Fibroblast of peridontal ligament (primary cell): ENCODE measurements around the gene SPIRE1.

Source experiments
- DNase-seq: peaks from one replicate; pipeline ENCODE4 v3.0.0-alpha.2; 2010; ENCODE audit errors: extremely low read depth

SPIRE1 gene

GRCh38 chr18:12449051-12449785 is 208.7 kb downstream of the SPIRE1 start:
- DNase-seq = no peak

DNA sequence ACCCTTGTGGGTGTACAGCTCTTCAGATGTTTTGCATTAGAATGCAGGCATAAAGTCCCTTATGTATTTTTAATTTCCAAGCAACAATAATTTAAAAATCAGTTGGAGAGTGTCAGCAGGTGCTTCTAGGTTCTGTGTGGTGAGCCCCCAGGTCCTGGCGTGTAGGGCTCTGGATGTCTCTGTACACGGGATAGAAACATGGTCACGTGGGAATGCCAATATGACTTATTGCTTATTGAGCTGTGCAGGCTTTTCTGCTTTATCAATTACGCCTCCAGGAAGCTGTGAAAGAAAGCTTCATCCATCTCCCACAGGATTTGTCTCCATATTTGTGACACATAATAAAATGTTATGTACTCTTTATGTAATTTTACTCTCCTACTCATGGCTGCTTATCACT is 212.4 kb downstream of the SPIRE1 start:
- DNase-seq = no peak

DNA sequence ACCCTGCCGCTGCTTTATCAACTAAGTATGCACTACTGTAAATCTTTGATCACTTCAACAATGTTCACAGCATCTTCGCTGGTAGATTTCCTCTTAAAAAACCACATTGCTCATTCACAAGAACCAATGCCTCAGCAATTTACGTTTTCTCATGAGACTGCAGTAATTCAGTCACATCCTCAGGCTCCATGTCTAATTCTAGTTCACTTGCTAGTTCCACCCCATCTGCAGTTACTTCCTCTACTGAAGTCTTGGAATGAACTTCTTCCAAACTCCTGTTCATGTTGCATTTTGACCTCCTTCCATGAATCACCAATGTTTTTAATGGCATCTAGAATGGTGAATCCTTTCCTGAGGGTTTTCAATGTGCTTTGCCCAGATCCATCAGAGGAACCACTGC is 214.4 kb downstream of the SPIRE1 start:
- DNase-seq = peak; percentile 3

DNA sequence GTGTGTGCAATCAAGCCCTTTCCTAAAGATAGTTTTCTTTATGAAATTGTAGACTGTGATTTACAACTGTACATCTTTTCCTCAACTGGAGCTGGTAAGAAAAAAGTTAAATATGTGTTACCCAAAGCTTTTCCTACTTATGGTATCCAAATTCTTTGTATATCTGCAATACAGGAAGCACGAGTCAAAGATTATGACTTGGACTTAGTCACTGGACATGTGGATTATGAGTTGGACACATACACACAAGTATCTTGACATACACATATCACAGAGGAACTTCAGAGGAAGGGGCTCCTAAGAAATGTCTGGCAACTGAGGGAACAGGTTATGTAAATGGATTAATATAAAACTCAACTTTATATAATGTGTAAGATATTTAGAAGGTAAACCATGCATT is 215.0 kb downstream of the SPIRE1 start:
- peak; percentile 28 for DNase-seq

DNA sequence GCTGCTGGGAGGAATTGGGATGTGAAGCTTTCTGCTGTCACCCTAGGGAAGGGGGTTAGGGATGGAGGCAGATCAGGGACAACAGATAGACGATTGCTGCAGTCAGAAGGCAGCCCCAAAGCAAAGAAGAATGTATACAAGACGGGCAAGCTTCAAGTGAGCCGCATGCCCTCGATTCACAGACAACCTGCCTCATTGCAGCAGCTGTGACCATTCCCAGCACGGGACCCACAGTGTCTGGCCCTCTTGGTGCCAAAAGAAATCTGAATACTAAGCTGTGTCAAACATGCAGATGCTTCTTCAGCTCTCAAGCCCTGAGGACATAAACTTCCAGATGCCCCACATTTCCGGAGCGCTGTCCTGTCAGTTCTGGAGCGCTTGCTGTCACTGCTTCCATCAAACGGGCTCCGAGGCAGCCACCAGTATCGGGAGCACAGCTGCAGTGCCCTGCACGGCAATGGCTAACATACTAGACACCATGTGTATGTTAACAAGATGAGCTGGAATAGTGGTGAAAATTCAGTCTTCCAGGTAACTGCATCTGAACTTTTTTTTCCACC is 216.4 kb downstream of the SPIRE1 start:
- no peak for DNase-seq

- no peak for DNase-seq
Measured at GRCh38 chr18:12438257-12438656, 219.7 kb downstream of the SPIRE1 start.

- DNase-seq = no peak
Measured at GRCh38 chr18:12435867-12436266, 222.0 kb downstream of the SPIRE1 start.

- DNase-seq = no peak
Measured at GRCh38 chr18:12434541-12434929, 223.4 kb downstream of the SPIRE1 start.

- no peak for DNase-seq
Measured at GRCh38 chr18:12433829-12434540, 223.9 kb downstream of the SPIRE1 start.

- no peak for DNase-seq
Measured at GRCh38 chr18:12432881-12433280, 225.0 kb downstream of the SPIRE1 start.

GRCh38 chr18:12432196-12432595 is 225.7 kb downstream of the SPIRE1 start:
- DNase-seq = no peak

DNA sequence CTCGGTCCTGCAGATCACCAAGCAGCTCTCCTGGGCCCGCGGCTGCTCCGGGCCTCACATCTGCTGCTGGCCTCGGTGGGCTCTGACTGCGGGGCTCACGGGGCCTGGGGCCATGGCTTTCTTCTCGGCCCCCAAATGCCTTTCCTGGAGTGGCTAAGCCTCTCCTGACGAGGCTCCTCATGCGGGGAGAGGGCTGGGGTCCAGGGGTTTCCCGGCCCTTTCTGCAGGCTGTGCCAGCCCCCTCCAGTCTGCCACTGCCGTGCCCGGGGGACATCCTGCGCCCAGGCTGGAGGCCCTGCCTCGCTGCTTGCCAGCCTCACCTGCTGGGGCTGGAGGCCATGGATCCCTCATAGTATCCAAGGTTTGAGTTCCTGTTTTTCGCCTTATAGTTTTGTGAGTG is 226.3 kb downstream of the SPIRE1 start:
- DNase-seq = no peak

DNA sequence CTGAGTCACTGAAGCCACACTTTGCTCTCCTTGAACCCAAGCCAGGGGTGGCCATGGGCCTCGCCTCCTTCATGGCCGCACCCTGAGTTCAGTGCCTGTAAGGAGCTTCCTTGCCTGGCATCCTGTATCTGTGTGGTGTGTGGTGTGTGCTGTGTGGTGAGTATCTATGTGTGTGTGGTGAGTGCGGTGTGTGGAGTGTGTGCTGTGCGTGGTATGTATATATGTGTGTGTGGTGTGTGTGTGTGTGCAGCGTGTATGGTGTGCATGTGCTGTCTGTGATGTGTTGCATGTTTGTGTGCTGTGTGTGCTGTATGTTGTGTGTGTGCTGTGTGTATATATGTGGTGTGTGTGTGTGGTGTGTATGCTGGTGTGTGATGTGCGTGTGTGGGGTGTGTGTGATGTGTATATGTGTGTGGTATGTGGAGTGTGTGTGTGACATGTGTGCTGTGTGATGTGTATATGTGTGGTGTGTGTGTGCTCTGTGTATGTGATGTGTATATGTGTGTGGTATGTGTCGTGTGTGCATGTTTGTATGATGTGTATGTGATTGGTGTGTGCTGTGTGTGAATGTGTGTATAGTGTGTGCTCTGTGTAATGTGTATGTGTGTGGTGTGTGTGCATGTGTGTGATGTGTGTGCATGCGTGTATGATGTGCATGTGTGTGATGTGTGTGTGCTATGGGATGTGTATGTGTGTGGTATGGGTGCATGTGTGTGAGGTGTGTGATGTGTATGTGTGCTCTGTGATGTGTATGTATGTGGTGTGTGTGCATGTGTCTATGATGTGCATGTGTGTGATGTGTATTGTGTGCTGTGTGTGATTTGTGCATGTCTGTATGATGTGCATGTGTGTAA is 227.5 kb downstream of the SPIRE1 start:
- DNase-seq = no peak

- DNase-seq = no peak
Measured at GRCh38 chr18:12429556-12429955, 228.4 kb downstream of the SPIRE1 start.

GRCh38 chr18:12428923-12429322 is 229.0 kb downstream of the SPIRE1 start:
- DNase-seq = no peak

DNA sequence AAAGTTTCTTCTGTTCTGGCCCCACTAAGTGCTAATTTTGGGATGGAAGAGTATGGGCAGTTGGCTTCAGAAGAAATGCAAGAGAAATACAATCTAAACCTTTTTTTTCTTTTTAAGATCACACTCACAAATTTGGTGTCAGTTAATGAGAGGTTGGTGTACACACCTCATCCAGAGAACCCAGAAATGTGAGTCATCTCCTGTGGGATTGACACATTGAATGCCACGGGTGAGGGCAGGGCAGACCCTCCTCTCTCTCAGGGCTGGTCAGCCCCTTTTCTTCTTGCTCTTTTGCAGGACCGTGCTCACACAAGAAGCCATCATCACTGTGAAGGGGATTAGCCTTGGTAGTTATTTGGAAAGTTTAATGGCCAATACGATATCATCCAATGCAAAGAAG is 231.0 kb downstream of the SPIRE1 start:
- DNase-seq = no peak

GRCh38 chr18:12424252-12424651 is 233.7 kb downstream of the SPIRE1 start:
- no peak for DNase-seq

GRCh38 chr18:12423820-12424219 is 234.1 kb downstream of the SPIRE1 start:
- DNase-seq = no peak

GRCh38 chr18:12423393-12423792 is 234.5 kb downstream of the SPIRE1 start:
- no peak for DNase-seq

DNA sequence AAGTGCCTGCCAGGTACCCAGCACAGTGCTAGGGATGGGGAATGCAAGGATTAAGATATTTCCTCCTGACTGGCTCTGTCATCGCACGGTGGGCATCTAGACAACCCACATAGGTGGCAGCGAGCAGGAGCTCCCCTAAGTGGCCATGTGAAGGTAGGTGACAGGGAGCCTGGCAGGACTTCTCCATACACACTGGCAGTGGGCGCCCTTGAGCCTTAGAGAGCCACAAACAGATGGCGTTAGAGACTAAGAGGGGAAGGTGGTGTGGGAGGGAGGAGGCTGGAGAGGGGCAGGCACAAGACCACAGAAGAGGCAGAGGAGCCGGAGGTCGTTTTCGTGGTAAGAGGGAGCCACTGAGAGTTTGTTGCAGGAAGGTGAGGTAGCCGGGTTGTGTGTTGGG is 235.0 kb downstream of the SPIRE1 start:
- no peak for DNase-seq

GRCh38 chr18:12421732-12422131 is 236.2 kb downstream of the SPIRE1 start:
- no peak for DNase-seq

GRCh38 chr18:12420821-12421421 is 237.0 kb downstream of the SPIRE1 start:
- DNase-seq = no peak
